GM12878 (cell line): ENCODE data around the gene OSGEPL1. TPM values are rescaled to one million over a fixed set of nuclear protein-coding genes. Genes with fewer than 3 reads are reported as not detected.
A peak's percentile ranks its signal among the peaks of the same experiment; 100 is the strongest.

Experiments
- ATF3 ChIP-seq: IDR thresholded peaks from 2 replicates; pipeline ENCODE4 v1.6.1; 2011; ENCODE audit warnings: low read depth, mild to moderate bottlenecking, low read length, moderate library complexity, borderline replicate concordance; ENCODE audit errors: extremely low read depth
- BCLAF1 ChIP-seq: fragments of 450-650 bp; IDR thresholded peaks from 2 replicates; pipeline ENCODE4 v1.6.1; 2017; ENCODE audit warnings: antibody characterized with exemption, mild to moderate bottlenecking, moderate library complexity
- EED ChIP-seq: sonication (generic); IDR thresholded peaks from 2 replicates; pipeline ENCODE4 v1.6.1; 2016; ENCODE audit warnings: antibody characterized with exemption, low read depth
- FOXK2 ChIP-seq: fragments of 450-650 bp; IDR thresholded peaks from 2 replicates; pipeline ENCODE4 v1.6.1; 2017; ENCODE audit warnings: mild to moderate bottlenecking, moderate library complexity
- HDAC6 ChIP-seq: fragments of 200-600 bp; sonication (generic); IDR thresholded peaks from one replicate; pipeline ENCODE4 v1.8.0; 2017; ENCODE audit warnings: antibody characterized with exemption; ENCODE audit not compliant: unreplicated experiment
- IKZF2 ChIP-seq, 2 experiments: fragments of 450-650 bp; IDR thresholded peaks; 2 replicates each; pipeline ENCODE4 v1.6.1; 2017; ENCODE audit warnings: mild to moderate bottlenecking in 2 of 2, moderate library complexity in 2 of 2
- LARP7 ChIP-seq: fragments of 450-650 bp; IDR thresholded peaks from 2 replicates; pipeline ENCODE4 v1.6.1; 2017; ENCODE audit warnings: mild to moderate bottlenecking
- MTA3 ChIP-seq: IDR thresholded peaks from 2 replicates; pipeline ENCODE4 v1.6.1; 2012; ENCODE audit warnings: low read length, inconsistent platforms, borderline replicate concordance
- POLR2AphosphoS5 ChIP-seq: IDR thresholded peaks from 2 replicates; pipeline ENCODE4 v1.6.1; 2011; ENCODE audit warnings: mild to moderate bottlenecking, low read length, inconsistent platforms
- SREBF1 ChIP-seq: IDR thresholded peaks from 2 replicates; pipeline ENCODE4 v1.6.1; 2012; ENCODE audit warnings: mild to moderate bottlenecking, low read length
- SREBF2 ChIP-seq: IDR thresholded peaks from 2 replicates; pipeline ENCODE4 v1.6.1; 2012; ENCODE audit warnings: mild to moderate bottlenecking, low read length
- ZNF622 ChIP-seq: fragments of 450-650 bp; IDR thresholded peaks from 2 replicates; pipeline ENCODE4 v1.6.1; 2017; ENCODE audit warnings: mild to moderate bottlenecking, inconsistent platforms
- polyA plus RNA-seq, 11 experiments: library from polyadenylated mRNA; depleted of rRNA in 4 of 11; unstranded in 6 of 11; stranded (reverse) in 5 of 11; fragments of >200 nt; fragmentation: Nextera tagmentation in 4 of 11; fragmentation: Illumina TruSeq in 1 of 11; extraction: Ambion mirVana in 4 of 11; extraction: Trizol in 1 of 11; gene quantifications; 1 replicate in 1 of 11; 2 replicates in 10 of 11; pipeline versions ENCODE4 v1.2.1 to v1.2.3, GENCODE V29; 2011 to 2016; ENCODE audit warnings: inconsistent platforms in 2 of 11, missing spikeins in 2 of 11, low read depth in 1 of 11
- total RNA-seq, 4 experiments: library from RNA; depleted of rRNA in 3 of 4; stranded (reverse); fragments of >200 nt in 3 of 4; fragmentation: Illumina TruSeq in 1 of 4; extraction: Trizol in 1 of 4; gene quantifications; 2 replicates each; pipeline versions ENCODE4 v1.2.1 to v1.2.3, GENCODE V29; 2013 to 2021
- TF ChIP-seq, protein P1 (sequence below): IDR thresholded peaks from 2 replicates; pipeline ENCODE4 v1.6.1; 2012; ENCODE audit warnings: improper control_type of control experiment, low read depth, low read length; ENCODE audit not compliant: insufficient replicate concordance
- TF ChIP-seq, protein P2 (sequence below): fragments of 450-650 bp; IDR thresholded peaks from 2 replicates; pipeline ENCODE4 v1.6.1; 2018; ENCODE audit warnings: borderline replicate concordance, mild to moderate bottlenecking; ENCODE audit not compliant: partially characterized antibody
- TF ChIP-seq, protein P3 (sequence below): fragments of 450-650 bp; formaldehyde crosslinking; IDR thresholded peaks from 2 replicates; pipeline ENCODE4 v1.4.0; 2022; ENCODE audit warnings: mild to moderate bottlenecking, moderate library complexity

OSGEPL1 gene
- total and polyA plus RNA-seq, 10 of the 15 experiments (the other 5 are each of a cell fraction or from before 2014, with no cell fraction given): 6.7 to 18.0 (median 9.4) TPM

DNA sequence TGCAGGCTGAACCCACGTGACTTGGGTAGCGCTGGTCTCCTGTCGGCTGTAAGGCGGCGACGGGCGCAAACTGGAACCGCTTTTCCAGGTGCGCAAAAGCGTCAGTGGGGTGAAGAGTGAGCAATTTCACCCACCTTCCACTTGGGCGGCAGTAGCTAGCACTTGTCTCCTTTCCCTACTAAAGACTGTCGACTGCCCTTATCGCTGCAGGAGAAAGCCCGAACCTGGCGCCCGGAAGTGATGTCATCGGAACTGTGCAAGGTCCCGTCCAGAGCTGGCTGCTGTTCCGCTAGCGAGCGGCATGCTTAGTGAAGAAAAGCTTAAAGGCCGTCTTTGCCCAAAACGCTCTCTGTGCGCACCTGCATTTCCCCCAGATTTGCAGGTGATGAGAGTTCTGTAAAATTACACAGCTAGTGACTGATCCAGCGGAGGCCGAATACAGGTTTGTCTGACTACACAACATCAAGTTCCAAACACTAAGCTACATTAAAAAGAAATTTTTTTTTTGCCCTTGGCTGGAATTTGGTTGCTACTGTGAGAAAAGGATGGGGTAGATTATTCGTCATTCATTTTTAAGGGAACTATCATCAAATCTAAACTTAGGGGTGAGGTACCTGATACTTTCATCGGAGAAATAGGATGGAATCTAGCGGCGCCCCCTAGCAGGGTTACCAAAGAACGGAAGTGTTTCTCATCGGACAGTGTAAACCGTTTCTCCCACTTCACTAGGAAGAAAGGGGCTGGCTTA lies at the start of gene OSGEPL1 (continued):
- TF ChIP-seq, protein P1, sequence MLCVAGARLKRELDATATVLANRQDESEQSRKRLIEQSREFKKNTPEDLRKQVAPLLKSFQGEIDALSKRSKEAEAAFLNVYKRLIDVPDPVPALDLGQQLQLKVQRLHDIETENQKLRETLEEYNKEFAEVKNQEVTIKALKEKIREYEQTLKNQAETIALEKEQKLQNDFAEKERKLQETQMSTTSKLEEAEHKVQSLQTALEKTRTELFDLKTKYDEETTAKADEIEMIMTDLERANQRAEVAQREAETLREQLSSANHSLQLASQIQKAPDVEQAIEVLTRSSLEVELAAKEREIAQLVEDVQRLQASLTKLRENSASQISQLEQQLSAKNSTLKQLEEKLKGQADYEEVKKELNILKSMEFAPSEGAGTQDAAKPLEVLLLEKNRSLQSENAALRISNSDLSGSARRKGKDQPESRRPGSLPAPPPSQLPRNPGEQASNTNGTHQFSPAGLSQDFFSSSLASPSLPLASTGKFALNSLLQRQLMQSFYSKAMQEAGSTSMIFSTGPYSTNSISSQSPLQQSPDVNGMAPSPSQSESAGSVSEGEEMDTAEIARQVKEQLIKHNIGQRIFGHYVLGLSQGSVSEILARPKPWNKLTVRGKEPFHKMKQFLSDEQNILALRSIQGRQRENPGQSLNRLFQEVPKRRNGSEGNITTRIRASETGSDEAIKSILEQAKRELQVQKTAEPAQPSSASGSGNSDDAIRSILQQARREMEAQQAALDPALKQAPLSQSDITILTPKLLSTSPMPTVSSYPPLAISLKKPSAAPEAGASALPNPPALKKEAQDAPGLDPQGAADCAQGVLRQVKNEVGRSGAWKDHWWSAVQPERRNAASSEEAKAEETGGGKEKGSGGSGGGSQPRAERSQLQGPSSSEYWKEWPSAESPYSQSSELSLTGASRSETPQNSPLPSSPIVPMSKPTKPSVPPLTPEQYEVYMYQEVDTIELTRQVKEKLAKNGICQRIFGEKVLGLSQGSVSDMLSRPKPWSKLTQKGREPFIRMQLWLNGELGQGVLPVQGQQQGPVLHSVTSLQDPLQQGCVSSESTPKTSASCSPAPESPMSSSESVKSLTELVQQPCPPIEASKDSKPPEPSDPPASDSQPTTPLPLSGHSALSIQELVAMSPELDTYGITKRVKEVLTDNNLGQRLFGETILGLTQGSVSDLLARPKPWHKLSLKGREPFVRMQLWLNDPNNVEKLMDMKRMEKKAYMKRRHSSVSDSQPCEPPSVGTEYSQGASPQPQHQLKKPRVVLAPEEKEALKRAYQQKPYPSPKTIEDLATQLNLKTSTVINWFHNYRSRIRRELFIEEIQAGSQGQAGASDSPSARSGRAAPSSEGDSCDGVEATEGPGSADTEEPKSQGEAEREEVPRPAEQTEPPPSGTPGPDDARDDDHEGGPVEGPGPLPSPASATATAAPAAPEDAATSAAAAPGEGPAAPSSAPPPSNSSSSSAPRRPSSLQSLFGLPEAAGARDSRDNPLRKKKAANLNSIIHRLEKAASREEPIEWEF: no peak
- no peak for TF ChIP-seq EED
- no peak for TF ChIP-seq SREBF2
- no peak for TF ChIP-seq HDAC6
- TF ChIP-seq MTA3: no peak
- no peak for TF ChIP-seq FOXK2
- peak; percentile 42; the same call in 1 of the 2 replicates for TF ChIP-seq ATF3
- TF ChIP-seq ZNF622: no peak
- TF ChIP-seq POLR2AphosphoS5: peak; percentile 88
- TF ChIP-seq LARP7: peak; percentile 84
- TF ChIP-seq, protein P2, sequence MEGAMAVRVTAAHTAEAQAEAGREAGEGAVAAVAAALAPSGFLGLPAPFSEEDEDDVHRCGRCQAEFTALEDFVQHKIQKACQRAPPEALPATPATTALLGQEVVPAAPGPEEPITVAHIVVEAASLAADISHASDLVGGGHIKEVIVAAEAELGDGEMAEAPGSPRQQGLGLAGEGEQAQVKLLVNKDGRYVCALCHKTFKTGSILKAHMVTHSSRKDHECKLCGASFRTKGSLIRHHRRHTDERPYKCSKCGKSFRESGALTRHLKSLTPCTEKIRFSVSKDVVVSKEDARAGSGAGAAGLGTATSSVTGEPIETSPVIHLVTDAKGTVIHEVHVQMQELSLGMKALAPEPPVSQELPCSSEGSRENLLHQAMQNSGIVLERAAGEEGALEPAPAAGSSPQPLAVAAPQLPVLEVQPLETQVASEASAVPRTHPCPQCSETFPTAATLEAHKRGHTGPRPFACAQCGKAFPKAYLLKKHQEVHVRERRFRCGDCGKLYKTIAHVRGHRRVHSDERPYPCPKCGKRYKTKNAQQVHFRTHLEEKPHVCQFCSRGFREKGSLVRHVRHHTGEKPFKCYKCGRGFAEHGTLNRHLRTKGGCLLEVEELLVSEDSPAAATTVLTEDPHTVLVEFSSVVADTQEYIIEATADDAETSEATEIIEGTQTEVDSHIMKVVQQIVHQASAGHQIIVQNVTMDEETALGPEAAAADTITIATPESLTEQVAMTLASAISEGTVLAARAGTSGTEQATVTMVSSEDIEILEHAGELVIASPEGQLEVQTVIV: peak; percentile 24
- no peak for TF ChIP-seq SREBF1
- TF ChIP-seq BCLAF1: no peak
- TF ChIP-seq IKZF2 (IDR thresholded peaks at IDR 0.05): peak in 1 of 2 experiments; percentile 54; a peak in 3 of 4 replicates
- TF ChIP-seq, protein P3, sequence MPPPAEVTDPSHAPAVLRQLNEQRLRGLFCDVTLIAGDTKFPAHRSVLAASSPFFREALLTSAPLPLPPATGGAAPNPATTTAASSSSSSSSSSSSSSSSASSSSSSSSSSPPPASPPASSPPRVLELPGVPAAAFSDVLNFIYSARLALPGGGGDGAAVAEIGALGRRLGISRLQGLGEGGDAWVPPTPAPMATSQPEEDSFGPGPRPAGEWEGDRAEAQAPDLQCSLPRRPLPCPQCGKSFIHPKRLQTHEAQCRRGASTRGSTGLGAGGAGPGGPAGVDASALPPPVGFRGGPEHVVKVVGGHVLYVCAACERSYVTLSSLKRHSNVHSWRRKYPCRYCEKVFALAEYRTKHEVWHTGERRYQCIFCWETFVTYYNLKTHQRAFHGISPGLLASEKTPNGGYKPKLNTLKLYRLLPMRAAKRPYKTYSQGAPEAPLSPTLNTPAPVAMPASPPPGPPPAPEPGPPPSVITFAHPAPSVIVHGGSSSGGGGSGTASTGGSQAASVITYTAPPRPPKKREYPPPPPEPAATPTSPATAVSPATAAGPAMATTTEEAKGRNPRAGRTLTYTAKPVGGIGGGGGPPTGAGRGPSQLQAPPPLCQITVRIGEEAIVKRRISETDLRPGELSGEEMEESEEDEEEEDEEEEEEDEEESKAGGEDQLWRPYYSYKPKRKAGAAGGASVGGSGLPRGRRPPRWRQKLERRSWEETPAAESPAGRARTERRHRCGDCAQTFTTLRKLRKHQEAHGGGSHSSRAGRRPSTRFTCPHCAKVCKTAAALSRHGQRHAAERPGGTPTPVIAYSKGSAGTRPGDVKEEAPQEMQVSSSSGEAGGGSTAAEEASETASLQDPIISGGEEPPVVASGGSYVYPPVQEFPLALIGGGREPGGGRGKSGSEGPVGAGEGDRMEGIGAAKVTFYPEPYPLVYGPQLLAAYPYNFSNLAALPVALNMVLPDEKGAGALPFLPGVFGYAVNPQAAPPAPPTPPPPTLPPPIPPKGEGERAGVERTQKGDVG (CRISPR knock-in tag): no peak
